HG02885 (cell line): ENCODE results near the gene HNRNPL.
"Not testable (repeated sequence)": the region's sequence is repeated elsewhere in the genome, so short reads cannot be mapped to it uniquely, and the experiment has no call there.

ENCODE experiments used
- ATAC-seq: cut with Tn5 transposase; IDR thresholded peaks from one replicate; pipeline ENCODE4 v1.9.1; 2021; ENCODE audit warnings: mild to moderate bottlenecking; ENCODE audit not compliant: unreplicated experiment, poor library complexity

HNRNPL gene

DNA sequence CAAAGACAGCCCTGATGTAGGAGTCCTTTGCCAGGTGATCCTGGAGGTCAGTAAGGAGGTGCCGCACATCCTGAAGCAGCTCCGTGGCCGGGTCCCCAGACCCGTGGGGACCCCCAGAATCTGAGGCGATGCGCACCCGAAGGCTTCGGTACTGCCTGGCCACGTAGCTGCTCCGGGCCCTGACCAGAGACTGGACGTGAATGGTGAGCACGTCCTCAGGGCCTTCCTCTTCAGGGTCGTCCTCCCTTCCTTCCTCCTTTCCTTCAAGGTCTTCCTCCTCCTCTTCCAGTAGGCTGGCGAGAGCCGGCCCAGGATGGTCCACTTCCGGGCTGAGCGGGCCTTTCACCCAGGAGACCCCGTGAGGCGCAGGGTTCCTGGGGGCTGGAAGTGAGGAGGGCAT is 20.8 kb upstream of the HNRNPL start:
- no peak for ATAC-seq

DNA sequence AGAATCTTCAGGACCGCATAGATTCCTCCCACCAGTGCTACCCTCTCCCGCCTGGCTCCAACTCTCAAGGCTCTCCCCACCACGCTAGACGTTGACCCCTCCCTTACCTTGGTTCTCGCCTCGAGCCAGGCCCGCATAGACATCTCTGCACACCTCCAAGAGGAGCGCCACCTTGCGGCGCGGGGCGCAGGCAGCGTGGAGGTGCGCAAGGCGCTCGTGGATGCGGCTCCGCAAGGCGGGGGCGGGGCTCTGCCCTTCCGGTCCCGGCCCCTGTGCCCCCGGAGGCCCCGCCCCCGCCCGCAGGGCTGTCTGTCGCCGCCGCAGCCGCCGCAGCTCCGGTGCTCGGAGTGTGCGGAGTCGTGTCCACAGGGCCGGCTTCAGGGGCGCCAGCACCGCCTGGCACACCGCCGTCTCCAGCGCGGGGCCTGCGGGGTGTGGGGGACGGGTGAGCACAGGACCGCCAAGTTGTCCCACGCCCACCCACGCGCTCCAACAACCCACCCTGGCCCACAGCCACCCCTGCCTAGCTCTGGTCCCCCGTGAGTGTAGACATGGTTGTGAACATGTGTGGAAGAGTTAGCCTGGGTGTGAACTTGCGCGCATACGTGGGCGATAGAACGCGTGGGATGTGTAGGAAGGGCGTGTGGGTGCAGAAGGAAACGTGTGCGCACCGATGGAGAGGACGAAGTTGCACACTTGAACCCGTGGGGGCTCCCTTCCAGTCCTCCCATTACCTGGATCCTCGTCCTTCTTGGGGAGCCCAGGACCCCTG is 20.2 kb upstream of the HNRNPL start:
- ATAC-seq: peak; percentile 86

DNA sequence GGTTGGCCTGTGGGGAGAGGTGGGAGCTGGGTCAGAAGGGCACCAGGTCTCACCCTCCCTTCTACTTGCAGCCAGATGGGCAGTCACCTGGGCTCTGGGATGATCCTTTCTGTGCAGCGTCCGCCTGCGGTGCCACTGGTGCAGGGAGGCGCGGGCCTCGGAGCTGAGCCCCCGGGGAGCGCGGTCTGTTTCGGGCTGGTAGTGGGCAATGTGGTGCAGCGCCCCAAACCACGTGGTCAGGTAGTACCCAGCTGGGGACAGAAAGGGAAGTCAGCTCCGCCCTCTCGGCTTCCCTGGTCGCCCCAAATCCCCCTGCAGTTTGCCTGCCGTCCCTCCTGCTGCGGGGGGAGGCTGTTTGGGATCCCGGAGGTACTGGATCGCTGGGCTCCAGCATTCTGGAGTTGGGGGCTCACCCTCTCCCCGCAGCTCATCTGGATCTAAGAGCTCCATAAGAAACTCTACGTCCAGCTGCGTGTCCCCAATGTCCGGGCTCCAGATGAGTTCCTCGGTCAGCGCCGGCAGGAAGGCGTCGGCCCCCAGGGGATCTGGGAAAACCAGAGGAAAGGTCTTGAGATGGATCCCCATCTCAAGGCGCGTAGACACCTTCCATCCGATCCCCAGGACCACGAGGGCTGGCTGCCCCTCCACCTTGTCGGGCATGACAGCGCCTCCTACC is 19.5 kb upstream of the HNRNPL start:
- no peak for ATAC-seq

- no peak for ATAC-seq
Observed at GRCh38 chr19:38868551-38868950, 18.8 kb upstream of the HNRNPL start.

DNA sequence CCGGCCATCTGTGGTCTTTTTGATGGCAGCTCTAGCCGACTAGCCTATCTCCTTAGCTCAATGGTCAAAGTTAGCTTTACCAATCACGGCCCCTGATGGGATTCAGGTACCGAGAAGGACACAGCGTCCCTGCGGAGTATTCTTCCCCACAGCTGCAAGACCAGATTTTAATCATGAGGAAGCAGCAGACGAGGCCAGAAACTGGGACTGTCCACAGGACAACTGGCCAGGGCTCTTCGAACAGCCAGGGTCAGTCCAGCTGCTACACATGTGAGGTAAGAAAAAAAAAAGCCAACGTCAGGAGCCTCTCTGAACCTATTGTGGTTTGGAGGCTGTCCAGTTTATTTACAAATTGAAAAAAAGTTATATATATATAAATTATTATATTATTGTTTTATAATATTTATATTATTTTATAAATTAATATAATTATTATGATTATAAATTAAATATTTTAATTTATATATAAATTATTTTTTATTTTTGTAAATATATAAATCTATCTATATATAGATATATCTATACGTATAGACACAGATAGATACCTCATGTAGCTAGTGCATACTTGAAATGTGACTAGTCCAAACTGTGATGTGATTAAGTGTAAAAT is 17.5 kb upstream of the HNRNPL start:
- ATAC-seq: no peak

DNA sequence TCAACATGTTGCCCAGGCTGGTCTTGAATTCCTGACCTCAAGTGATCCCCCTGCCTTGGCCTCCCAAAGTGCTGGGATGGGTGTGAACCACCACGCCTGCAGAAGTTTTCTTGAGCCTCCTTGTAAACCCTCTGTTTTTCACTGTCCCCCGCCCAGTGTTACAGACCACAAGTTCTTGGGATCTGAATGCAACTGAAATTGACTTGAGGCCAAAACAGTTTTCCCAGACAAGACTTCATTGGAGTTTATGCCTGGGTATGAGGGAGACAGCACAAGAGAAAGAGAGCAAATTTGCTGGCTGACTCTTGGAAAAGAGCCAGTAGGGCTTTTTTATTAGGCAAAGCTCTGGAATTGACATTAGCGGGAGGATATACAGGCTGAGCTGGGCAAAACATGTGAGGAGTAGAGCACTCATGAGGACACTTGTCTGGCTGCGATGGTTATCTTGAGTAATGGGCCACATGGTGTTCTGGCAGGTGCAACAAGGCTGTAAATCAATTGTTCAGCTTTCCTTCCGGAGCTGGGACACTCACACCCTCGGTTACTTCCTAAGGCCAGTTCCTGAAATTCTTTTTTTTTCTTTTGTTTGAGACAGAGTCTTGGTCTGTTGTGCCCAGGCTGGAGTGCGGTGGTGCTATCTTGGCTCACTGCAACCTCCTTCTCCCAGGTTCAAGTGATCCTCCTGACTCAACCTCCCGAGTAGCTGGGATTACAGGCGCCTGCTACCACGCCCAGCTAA is 12.7 kb upstream of the HNRNPL start:
- ATAC-seq: no peak

GRCh38 chr19:38861368-38861767 is 11.6 kb upstream of the HNRNPL start:
- ATAC-seq: no peak

DNA sequence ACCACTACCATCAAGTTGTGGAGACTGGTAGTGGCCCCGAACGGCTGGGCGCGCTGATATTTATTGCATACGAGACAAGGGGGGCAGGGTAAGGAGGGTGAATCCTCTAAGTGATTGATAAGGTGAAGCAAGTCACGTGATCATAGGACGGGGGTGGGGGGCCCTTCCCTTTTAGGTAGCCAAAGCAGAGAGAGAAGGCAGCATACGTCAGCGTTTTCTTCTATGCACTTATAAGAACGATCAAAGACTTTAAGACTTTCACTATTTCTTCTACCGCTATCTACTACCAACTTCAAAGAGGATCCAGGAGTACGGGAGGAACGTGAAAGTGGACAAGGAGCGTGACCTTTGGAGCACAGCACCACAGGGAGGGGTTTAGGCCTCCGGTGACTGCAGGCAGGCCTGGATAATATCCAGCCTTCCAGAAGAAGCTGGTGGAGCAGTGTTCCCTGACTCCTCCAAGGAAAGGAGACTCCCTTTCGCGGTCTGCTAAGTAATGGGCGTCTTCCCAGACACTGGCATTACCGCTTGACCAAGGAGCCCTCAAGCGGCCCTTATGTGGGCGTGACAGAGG is 9.9 kb upstream of the HNRNPL start:
- not testable (repeated sequence) for ATAC-seq

GRCh38 chr19:38856813-38857212 is 7.0 kb upstream of the HNRNPL start:
- ATAC-seq: no peak

DNA sequence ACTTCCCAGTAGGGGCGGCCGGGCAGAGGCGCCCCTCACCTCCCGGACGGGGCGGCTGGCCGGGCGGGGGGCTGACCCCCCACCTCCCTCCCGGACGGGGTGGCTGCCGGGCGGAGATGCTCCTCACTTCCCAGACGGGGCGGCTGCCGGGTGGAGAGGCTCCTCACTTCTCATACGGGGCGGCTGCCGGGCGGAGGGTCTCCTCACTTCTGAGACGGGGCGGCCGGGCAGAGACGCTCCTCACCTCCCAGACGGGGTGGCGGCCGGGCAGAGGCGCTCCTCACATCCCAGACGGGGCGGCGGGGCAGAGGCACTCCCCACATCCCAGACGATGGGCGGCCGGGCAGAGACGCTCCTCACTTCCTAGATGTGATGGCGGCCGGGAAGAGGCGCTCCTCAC is 6.0 kb upstream of the HNRNPL start:
- ATAC-seq: not testable (repeated sequence)

DNA sequence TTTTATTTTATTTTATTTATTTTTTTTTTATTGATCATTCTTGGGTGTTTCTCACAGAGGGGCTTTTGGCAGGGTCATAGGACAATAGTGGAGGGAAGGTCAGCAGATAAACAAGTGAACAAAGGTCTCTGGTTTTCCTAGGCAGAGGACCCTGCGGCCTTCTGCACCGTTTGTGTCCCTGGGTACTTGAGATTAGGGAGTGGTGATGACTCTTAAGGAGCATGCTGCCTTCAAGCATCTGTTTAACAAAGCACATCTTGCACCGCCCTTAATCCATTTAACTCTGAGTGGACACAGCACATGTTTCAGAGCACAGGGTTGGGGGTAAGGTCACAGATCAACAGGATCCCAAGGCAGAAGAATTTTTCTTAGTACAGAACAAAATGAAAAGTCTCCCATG is 5.2 kb upstream of the HNRNPL start:
- ATAC-seq: not testable (repeated sequence)

DNA sequence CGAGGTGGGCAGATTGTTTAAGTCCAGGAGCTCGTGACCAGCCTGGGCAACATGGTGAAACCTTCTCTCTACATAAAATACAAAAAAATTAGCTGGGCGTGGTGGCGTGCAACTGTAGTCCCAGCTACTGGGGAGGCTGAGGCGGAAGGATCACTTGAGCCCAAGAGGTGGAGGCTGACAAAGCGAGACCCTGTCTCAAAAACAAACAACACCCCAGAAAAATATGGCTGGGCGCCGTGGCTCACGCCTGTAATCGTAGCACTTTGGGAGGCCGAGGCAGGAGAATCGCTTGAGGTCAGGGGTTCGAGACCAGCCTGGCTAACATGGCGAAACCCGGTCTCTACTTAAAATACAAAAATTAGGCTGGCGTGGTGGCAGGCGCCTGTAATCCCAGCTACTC is 3.4 kb upstream of the HNRNPL start:
- no peak for ATAC-seq

DNA sequence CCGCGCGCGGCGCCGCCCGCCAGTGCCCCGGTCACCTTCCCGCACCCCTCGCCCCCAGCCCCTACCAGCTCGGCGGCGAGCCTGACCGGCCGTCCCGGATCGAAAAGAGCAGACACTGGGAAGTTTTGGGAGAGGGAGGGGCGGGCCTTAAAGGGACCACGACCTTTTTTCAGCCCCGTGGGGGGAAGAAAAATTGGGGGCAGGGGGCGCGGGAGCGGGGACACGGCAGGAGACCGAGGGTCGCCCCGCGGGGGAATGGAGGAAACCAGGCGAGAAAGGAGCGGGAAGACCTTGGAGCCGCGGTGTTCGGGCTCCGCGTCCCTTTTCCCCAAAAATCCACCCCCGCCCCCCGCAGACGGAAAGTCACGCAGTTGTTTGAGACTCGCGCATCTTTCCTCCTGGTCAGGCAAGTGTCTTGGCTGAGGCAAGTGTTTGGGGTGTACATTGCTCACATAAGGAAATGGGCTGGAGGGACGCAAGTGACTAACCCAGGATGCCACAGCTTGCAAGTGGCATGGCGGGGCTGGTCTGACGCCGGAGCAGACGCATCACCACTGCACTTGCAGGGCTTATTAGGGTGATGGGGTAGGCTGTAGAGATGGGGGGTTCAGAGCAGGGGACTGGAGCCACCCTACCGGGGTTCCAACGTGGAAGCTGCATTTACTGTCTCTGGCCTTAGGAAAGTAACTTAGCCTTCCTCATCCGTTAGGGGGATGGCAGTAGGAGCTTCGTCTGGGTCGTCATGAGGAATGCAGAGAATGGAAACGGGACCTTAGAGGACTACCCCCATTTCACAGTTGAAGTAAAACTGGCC is 2.7 kb upstream of the HNRNPL start:
- no peak for ATAC-seq

GRCh38 chr19:38851622-38852230 is 1.9 kb upstream of the HNRNPL start:
- ATAC-seq: peak; percentile 27

DNA sequence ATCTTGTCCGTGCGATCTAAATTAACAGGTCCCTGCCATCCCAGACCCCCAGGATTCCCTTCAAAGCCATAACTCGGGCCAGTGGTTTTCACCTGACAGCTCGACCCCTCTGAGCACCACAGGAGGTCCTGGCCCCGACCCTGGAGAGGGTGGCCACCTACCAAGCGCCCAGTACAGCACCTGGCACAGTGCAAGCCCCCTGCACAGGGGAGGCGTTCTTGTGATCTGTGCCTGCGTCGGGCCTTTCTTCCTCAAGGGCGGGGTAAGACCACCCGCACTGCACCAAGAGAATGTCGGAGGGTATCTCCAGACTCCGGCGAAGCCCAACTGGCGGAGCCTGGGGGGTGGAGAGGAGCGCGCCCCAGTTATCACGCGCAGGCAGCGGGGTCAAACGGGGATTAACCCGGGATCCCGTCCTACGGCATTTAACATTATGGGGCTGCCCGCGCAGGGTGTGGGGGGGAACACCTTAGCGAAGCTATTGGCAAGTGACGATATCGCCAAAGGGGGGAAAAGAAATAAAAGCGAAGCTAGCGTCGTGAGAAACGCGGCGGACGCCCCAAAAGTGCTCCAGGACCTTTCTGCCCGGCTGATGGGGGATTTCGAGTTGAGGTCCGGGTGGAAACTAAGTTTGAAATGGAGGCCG is 1.3 kb upstream of the HNRNPL start:
- ATAC-seq: no peak

DNA sequence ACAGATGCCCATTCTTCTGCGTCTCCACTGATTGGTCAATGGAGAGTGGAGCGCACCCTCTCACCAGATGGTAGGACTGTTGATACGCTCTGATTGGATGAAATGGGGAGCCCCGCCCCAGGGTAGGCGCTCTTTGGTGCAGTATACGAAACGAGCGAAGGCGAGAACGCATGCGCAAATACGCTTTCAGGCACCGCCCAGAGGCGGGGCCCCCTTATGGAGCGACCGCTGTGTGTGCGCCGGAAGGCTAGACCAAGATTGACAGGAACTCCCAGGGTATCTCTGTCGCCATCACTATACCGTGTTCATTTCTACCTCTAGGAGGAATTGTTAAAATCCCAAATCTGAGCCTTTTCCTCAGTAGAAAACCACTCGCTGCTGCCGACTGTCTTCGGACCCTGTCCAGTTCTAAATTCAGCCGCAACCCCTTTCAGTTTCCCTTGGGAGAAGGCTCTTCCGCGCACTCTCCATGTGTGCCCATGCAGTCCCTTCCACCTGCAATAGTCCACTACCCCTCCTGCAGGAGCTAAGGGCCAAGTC is 720 bp upstream of the HNRNPL start:
- ATAC-seq: peak; percentile 71

DNA sequence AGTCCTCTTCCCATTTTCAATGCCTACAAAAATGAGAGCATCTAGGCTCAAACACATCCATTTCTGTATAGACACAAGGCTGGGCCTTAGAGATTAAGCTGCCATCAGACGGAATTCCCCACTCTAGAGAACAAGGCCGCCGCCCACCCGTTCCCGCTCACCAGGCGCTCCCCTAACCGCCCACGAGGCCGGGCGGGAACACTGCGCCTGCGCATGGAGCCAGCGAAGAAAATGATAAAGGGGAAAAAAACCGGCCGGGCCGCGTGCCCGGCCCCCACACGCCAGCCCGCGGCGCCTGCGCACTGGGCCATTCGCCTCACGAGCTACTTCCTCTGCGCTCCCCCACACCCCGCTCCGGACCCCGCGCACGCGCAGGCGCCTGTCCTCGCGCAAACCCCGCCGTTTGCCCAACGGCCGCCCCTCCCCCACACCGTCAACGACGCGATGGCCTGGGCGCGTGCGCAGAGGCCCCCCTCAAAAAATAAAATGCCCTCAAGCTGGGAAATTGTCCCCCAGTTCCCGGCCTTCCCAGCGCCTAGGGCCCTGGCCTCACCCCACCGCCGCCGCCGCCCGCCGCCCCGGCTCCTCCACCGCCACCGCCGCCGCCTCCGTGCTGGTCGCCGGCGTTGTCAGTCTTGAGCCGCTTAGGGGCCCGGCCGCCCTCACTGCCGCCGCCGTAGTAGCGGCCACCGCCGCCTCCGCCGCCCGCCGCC is 483 bp downstream of the HNRNPL start:
- peak; percentile 30 for ATAC-seq
